HepG2 (cell line): ENCODE data around the gene HK2. TPM values are rescaled to one million over a fixed set of nuclear protein-coding genes. Genes with fewer than 3 reads are reported as not detected.
"Not testable (repeated sequence)": the region's sequence is repeated elsewhere in the genome, so short reads cannot be mapped to it uniquely, and the experiment has no call there.

Experiments used
- ATAC-seq: fragments of 200-7000 bp; cut with Tn5 transposase; 3 replicates; pipeline ENCODE4 v1.9.1; 2020; ENCODE audit warnings: mild to moderate bottlenecking, moderate library complexity
- BruUV-seq: library from RNA; stranded (reverse); fragments of 400-500 nt; replicated peaks from 2 replicates; lab custom pipeline; 2021; lab: Mats Ljungman, UMichigan
- CTCF ChIA-PET: fragments of 300-600 bp; formaldehyde crosslinking; extraction: SDS; loops from one replicate; lab custom pipeline; 2021; ENCODE audit warnings: low total read pairs, inconsistent platforms, low intra/inter-chr PET ratio; lab: Yijun Ruan, JAX
- POLR2A ChIA-PET: fragments of 350-600 bp; sonication (Branson Sonifier 250); formaldehyde crosslinking; loops from one replicate; lab custom pipeline; 2020; ENCODE audit warnings: antibody characterized with exemption, inconsistent platforms; lab: Yijun Ruan, JAX
- DNase-seq: peaks from one replicate; pipeline ENCODE4 v3.0.0-alpha.2; 2015; ENCODE audit warnings: low spot score
- FAIRE-seq: peaks from 3 replicates; lab custom pipeline; 2011; peaks lifted over from hg19 to GRCh38; lab: Jason Lieb, UNC
- H2AFZ ChIP-seq: one replicate; pipeline ENCODE4 v1.6.1; 2011; ENCODE audit warnings: low read length, inconsistent platforms
- H3K27ac ChIP-seq: fragments of 300-600 bp; 3 replicates; pipeline ENCODE4 v1.8.0; 2011; ENCODE audit warnings: mixed run types, mild to moderate bottlenecking, mixed read lengths, low read length, inconsistent platforms; ENCODE audit not compliant: insufficient read depth; ENCODE audit errors: extremely low read length
- H3K27me3 ChIP-seq, 2 experiments: fragments of 200-600 bp in 1 of 2; 2 replicates in 1 of 2; 3 replicates in 1 of 2; pipeline versions ENCODE4 v1.6.0 to v1.8.0; 2011; ENCODE audit warnings: low read length in 2 of 2, mild to moderate bottlenecking in 2 of 2, moderate library complexity in 2 of 2, inconsistent platforms in 1 of 2; ENCODE audit not compliant: insufficient read depth in 2 of 2, control insufficient read depth in 1 of 2
- H3K36me3 ChIP-seq, 2 experiments: fragments of 200-600 bp in 1 of 2; replicated peaks in 1 of 2; 2 replicates in 1 of 2; 3 replicates in 1 of 2; pipeline versions ENCODE4 v1.5.1 to v1.8.0; 2011; ENCODE audit warnings: low read length in 2 of 2, inconsistent platforms in 1 of 2; ENCODE audit not compliant: insufficient read depth in 2 of 2, control insufficient read depth in 1 of 2
- H3K4me1 ChIP-seq: 2 replicates; pipeline ENCODE4 v1.5.1; 2012; ENCODE audit warnings: low read length, inconsistent platforms; ENCODE audit not compliant: insufficient read depth
- H3K4me2 ChIP-seq: 2 replicates; pipeline ENCODE4 v1.6.0; 2011; ENCODE audit warnings: low read depth, low read length, inconsistent platforms
- H3K4me3 ChIP-seq, 3 experiments: fragments of 200-600 bp in 1 of 3; sonication (generic), shearing (Covaris generic) in 1 of 3; replicated peaks in 1 of 3; 2 replicates each; pipeline ENCODE4 v1.5.1; 2011 to 2016; ENCODE audit warnings: low read length in 3 of 3, inconsistent platforms in 2 of 3, low read depth in 2 of 3, mild to moderate bottlenecking in 2 of 3, control low read depth in 1 of 3, mixed read lengths in 1 of 3; ENCODE audit not compliant: insufficient read depth in 1 of 3
- H3K79me2 ChIP-seq: one replicate; pipeline ENCODE4 v1.6.1; 2011; ENCODE audit warnings: low read length, inconsistent platforms; ENCODE audit not compliant: insufficient read depth
- H3K9ac ChIP-seq: 2 replicates; pipeline ENCODE4 v1.6.0; 2011; ENCODE audit warnings: mild to moderate bottlenecking, low read depth, low read length, inconsistent platforms; ENCODE audit not compliant: insufficient read depth
- H3K9me3 ChIP-seq: 2 replicates; pipeline ENCODE4 v1.5.1; 2012; ENCODE audit warnings: mild to moderate bottlenecking, low read length
- H4K20me1 ChIP-seq: 2 replicates; pipeline ENCODE4 v1.6.0; 2011; ENCODE audit warnings: inconsistent platforms, mild to moderate bottlenecking, low read length, moderate library complexity; ENCODE audit not compliant: insufficient read depth
- ARID2 ChIP-seq: sonication (generic); formaldehyde crosslinking; IDR thresholded peaks from 2 replicates; pipeline ENCODE4 v1.8.1; 2022; ENCODE audit warnings: mild to moderate bottlenecking, missing genetic modification reagents, borderline replicate concordance
- ATF1 ChIP-seq: IDR thresholded peaks from 2 replicates; pipeline ENCODE4 v1.6.1; 2016; ENCODE audit warnings: mild to moderate bottlenecking, control low read depth
- FOSL2 ChIP-seq: sonication (generic); formaldehyde crosslinking; IDR thresholded peaks from 2 replicates; pipeline ENCODE4 v1.4.0; 2020; ENCODE audit warnings: missing genetic modification reagents
- FOXC1 ChIP-seq: sonication (generic); formaldehyde crosslinking; IDR thresholded peaks from 2 replicates; pipeline ENCODE4 v1.8.0; 2022; ENCODE audit warnings: mild to moderate bottlenecking, missing genetic modification reagents, borderline replicate concordance
- FOXP1 ChIP-seq, 2 experiments: fragments of 450-650 bp in 1 of 2; IDR thresholded peaks; 2 replicates each; pipeline ENCODE4 v1.6.1; 2017 to 2018; ENCODE audit warnings: antibody characterized with exemption in 1 of 2
- HNF4G ChIP-seq, 2 experiments: sonication (generic) in 1 of 2; formaldehyde crosslinking in 1 of 2; IDR thresholded peaks; 2 replicates each; pipeline versions ENCODE4 v1.4.0 to v1.6.1; 2011 to 2020; ENCODE audit warnings: borderline replicate concordance in 2 of 2, low read depth in 2 of 2, mild to moderate bottlenecking in 2 of 2, low read length in 1 of 2, missing genetic modification reagents in 1 of 2, moderate library complexity in 1 of 2
- JARID2 ChIP-seq: sonication (generic); formaldehyde crosslinking; IDR thresholded peaks from 2 replicates; pipeline ENCODE4 v1.8.1; 2023; ENCODE audit warnings: missing genetic modification reagents, inconsistent platforms; ENCODE audit not compliant: insufficient replicate concordance
- RARA ChIP-seq: IDR thresholded peaks from 2 replicates; pipeline ENCODE4 v1.6.1; 2016; ENCODE audit warnings: missing genetic modification reagents, missing compliant biosample characterization
- TRIM24 ChIP-seq: sonication (generic); formaldehyde crosslinking; IDR thresholded peaks from 2 replicates; pipeline ENCODE4 v1.8.0; 2022; ENCODE audit warnings: mild to moderate bottlenecking, missing genetic modification reagents
- ZNF547 ChIP-seq: sonication (generic); formaldehyde crosslinking; IDR thresholded peaks from 2 replicates; pipeline ENCODE4 v1.5.1; 2020; ENCODE audit warnings: mild to moderate bottlenecking, missing genetic modification reagents
- WGBS: methylation state at CpG from one replicate; pipeline ENCODE4 v1.1.6; 2017; ENCODE audit warnings: low lambda C conversion rate; 5-methylcytosine and 5-hydroxymethylcytosine counted together
- in situ Hi-C: cut with HindIII; loops from 2 replicates; pipeline ENCODE4 v1.10.0; 2017; ENCODE audit warnings: low pct_unique_long_range_greater_than_20kb; ENCODE audit not compliant: extremely low pct_ligation_motif_present
- intact Hi-C: fragments of 100-400 bp; cut with micrococcal nuclease; formaldehyde crosslinking; loops from one replicate; pipeline ENCODE4 v1.10.0; 2022; ENCODE audit not compliant: unreplicated experiment
- polyA plus RNA-seq, 8 experiments: library from polyadenylated mRNA; depleted of rRNA in 3 of 8; stranded (reverse) in 7 of 8; unstranded in 1 of 8; fragments of >200 nt; fragmentation: Illumina TruSeq in 4 of 8; extraction: Trizol in 4 of 8; gene quantifications; 2 replicates each; pipeline versions ENCODE4 v1.2.1 to v1.2.3, GENCODE V29; 2011 to 2016; ENCODE audit warnings: low read depth in 4 of 8, missing spikeins in 1 of 8, mixed read lengths in 1 of 8; ENCODE audit not compliant: insufficient read depth in 1 of 8
- total RNA-seq, 5 experiments: library from RNA; depleted of rRNA; stranded (reverse); fragments of >200 nt; fragmentation: Illumina TruSeq; extraction: Trizol; gene quantifications; 2 replicates each; pipeline ENCODE4 v1.2.3, GENCODE V29; 2016; ENCODE audit warnings: low read depth in 1 of 5
- TF ChIP-seq, protein P1 (sequence below): sonication (generic); formaldehyde crosslinking; IDR thresholded peaks from 2 replicates; pipeline ENCODE4 v1.4.0; 2020; ENCODE audit warnings: missing genetic modification reagents

Gene HK2
- total and polyA plus RNA-seq, 2 of the 13 experiments (the other 11 are each of a cell fraction or from before 2014, with no cell fraction given): 13.2 to 101 TPM

DNA sequence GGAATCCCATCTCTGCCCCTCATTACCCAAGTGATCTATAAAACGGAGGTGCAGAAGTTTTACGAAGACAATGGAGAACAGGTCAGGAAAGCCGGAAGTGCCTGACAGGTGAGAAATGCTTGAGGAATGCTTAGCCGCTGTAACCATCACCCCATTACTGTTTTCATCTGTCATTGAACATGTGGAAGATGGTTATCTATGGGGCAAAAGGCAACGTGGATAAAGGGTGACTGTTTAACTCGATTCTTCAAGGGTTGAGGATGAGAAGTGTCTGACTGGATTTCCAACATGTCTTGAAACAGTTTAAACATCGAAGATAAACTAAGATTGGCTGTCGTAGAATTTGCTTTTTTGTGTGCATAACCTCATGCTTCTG, 17.3 kb downstream of the HK2 start (continued):
- no peak for TF ChIP-seq JARID2 (CRISPR knock-in tag)
- TF ChIP-seq ARID2 (CRISPR knock-in tag): no peak
- TF ChIP-seq ATF1 (CRISPR knock-in tag): no peak
- TF ChIP-seq, protein P1, sequence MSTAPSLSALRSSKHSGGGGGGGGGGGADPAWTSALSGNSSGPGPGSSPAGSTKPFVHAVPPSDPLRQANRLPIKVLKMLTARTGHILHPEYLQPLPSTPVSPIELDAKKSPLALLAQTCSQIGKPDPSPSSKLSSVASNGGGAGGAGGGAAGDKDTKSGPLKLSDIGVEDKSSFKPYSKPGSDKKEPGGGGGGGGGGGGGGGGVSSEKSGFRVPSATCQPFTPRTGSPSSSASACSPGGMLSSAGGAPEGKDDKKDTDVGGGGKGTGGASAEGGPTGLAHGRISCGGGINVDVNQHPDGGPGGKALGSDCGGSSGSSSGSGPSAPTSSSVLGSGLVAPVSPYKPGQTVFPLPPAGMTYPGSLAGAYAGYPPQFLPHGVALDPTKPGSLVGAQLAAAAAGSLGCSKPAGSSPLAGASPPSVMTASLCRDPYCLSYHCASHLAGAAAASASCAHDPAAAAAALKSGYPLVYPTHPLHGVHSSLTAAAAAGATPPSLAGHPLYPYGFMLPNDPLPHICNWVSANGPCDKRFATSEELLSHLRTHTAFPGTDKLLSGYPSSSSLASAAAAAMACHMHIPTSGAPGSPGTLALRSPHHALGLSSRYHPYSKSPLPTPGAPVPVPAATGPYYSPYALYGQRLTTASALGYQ (CRISPR knock-in tag): no peak
- TF ChIP-seq ZNF547 (CRISPR knock-in tag): no peak
- TF ChIP-seq FOSL2 (CRISPR knock-in tag): peak; percentile 44; the same call in 1 of the 2 replicates
- peak; percentile 17; the same call in 1 of the 2 replicates for TF ChIP-seq RARA (CRISPR knock-in tag)
- TF ChIP-seq FOXC1 (CRISPR knock-in tag): no peak
- no peak for TF ChIP-seq TRIM24
- TF ChIP-seq HNF4G (IDR thresholded peaks at IDR 0.05; ENCODE audit: borderline replicate concordance, low read depth, low read length): no peak
- TF ChIP-seq HNF4G (CRISPR knock-in tag; IDR thresholded peaks at IDR 0.05; ENCODE audit: borderline replicate concordance, low read depth): no peak

DNA sequence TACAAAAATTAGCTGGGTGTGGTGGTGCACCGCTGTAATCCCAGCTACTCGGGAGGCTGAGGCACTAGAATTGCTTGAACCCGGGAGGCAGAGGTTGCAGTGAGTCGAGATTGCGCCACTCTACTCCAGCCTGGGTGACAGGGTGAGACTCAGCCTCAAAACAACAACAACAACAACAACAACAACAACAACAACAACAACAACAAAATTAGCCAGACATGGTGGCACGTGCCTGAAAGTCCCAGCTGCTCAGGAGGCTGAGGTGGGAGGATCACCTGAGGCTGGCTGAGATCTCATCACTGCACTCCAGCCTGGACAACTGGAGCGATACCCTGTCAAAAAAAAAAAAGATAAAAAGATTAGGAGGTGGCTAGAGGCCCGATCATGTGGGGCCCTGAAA, 19.4 kb downstream of the HK2 start:
- POLR2A ChIA-PET: interaction anchor here (0.7 kb wide), 1 partner anchor 13 kb away, joined by 3 read pairs; no protein-coding TSS in a partner anchor
- Histone ChIP-seq H3K36me3 (peaks cover 42 to 94% of the 10 kb centered on the region in 2 experiments), H3K4me1 (peaks cover 89% of the 10 kb centered on the region)

More for the DNA sequence above, 19.4 kb downstream of the HK2 start:
- Histone ChIP-seq H3K79me2 (peaks cover 91% of the 10 kb centered on the region), H4K20me1 (peaks cover 99% of the 10 kb centered on the region)
- H3K9me3 ChIP-seq; ATAC-seq; H3K4me3 ChIP-seq; BruUV-seq; H3K27me3 ChIP-seq; intact Hi-C loops; H3K4me2 ChIP-seq; H2AFZ ChIP-seq; in situ Hi-C loops; FAIRE-seq; CTCF ChIA-PET; H3K9ac ChIP-seq; H3K27ac ChIP-seq; DNase-seq; TF ChIP-seq FOXP1 (CRISPR knock-in tag; IDR thresholded peaks at IDR 0.05): not testable (repeated sequence)
- 96% methylated on average over 8 of the region's 8 CpGs for WGBS
- TF ChIP-seq FOXP1 (IDR thresholded peaks at IDR 0.05): peak; percentile 96
